Hepatocyte (in vitro differentiated cells): ENCODE results near the gene RAET1L.

ENCODE experiments used
- CTCF ChIP-seq: fragments of 200-600 bp; sonication (generic); IDR thresholded peaks from 2 replicates; pipeline ENCODE4 v1.5.1; 2016; ENCODE audit warnings: antibody characterized with exemption, mild to moderate bottlenecking; ENCODE audit not compliant: poor library complexity
- EZH2phosphoT487 ChIP-seq: fragments of 200-600 bp; sonication (generic); IDR thresholded peaks from one replicate; pipeline ENCODE4 v1.6.1; 2018; ENCODE audit warnings: antibody characterized with exemption, mild to moderate bottlenecking, low read depth, moderate library complexity; ENCODE audit not compliant: unreplicated experiment, severe bottlenecking

- no peak for TF ChIP-seq EZH2phosphoT487
- no peak for TF ChIP-seq CTCF
These were observed 25.5 kb upstream of the RAET1L start for GRCh38 chr6:150050846-150051245.
